ENCODE data around the gene ASPRV1. TPM values are rescaled to one million over a fixed set of nuclear protein-coding genes. Genes with fewer than 3 reads are reported as not detected.

ASPRV1 gene
- total RNA-seq, 1 donor from 2014 or later: 1.7 TPM

Other genes with a start within 250 kb of the ASPRV1 start
- 4.9 and 6.6 TPM in 2 replicates for gene ANXA4, start 219.5 kb downstream of the ASPRV1 start, total RNA-seq
- 19.3 and 21.6 TPM in 2 replicates for gene GMCL1, start 132.0 kb downstream of the ASPRV1 start, total RNA-seq
- gene SNRNP27, start 67.7 kb downstream of the ASPRV1 start, total RNA-seq: 65.5 and 67.8 TPM in 2 replicates
- 4.9 and 6.6 TPM in 2 replicates for gene MXD1, start 46.5 kb downstream of the ASPRV1 start, total RNA-seq
- 365 and 382 TPM in 2 replicates for gene PCBP1, start 125.8 kb upstream of the ASPRV1 start, total RNA-seq
- gene C2orf42, start 229.4 kb upstream of the ASPRV1 start, total RNA-seq: 19.5 and 20.7 TPM in 2 replicates

All from neural crest cell (in vitro differentiated cells).